Dedifferentiated amniotic fluid mesenchymal stem cell (primary cell): ENCODE results near the gene CAMK2A.

Experiments
- DNase-seq: peaks from one replicate; pipeline ENCODE4 v3.0.0-alpha.2; 2016; ENCODE audit errors: extremely low spot score

Gene CAMK2A

DNA sequence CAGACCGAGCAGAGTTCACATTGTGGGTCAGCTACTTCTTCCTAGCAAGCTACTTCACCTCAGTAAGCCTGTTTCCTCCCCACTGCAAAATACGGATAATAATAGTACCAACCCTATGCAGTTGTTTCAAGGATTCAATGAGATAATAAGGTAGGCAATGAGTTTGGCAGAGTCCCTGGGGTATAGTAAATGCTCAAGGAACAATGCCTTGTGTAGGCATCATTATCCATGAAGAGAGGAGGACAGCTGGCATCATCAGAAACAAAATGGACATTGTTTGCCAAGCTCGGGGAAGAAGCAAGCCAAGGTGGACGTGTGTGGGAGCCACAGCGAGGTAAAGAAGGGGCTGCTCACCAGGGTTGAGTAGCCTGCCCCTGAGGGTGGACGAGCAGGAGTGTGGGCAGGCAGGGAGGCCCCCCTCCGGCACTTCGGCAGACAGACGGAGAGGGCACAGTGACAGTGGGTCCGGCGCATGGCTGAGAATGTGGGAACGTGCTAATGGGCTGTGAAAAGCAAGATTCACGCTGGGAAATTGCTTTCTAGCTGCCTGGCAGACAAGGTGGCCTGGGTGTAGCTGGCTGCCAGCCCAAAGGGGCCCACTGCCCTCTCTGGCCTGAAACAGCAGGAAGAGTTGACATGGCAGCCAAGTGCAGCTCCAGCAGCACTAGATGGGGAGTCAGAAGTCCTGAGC is 10.1 kb downstream of the CAMK2A start:
- DNase-seq, result no peak

DNA sequence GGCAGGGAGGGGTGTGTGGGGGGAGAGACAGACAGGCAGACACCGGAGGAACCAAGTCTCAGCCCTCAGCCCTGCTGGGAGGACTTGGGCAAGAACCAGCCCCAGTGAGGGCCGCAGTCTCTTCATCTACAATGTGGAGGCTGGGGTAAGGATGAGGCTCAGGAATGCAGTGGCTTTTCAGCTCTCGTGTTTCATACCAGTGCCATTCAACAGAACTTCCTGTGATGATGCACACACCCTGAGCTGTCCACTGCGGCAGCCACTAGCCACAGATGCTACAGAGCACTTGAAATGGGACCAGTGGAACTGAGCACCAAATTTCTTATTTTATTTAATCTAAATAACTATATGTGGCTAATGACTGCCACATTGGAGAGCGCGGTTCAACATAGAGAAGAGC is 10.7 kb downstream of the CAMK2A start:
- peak; percentile 44 for DNase-seq

DNA sequence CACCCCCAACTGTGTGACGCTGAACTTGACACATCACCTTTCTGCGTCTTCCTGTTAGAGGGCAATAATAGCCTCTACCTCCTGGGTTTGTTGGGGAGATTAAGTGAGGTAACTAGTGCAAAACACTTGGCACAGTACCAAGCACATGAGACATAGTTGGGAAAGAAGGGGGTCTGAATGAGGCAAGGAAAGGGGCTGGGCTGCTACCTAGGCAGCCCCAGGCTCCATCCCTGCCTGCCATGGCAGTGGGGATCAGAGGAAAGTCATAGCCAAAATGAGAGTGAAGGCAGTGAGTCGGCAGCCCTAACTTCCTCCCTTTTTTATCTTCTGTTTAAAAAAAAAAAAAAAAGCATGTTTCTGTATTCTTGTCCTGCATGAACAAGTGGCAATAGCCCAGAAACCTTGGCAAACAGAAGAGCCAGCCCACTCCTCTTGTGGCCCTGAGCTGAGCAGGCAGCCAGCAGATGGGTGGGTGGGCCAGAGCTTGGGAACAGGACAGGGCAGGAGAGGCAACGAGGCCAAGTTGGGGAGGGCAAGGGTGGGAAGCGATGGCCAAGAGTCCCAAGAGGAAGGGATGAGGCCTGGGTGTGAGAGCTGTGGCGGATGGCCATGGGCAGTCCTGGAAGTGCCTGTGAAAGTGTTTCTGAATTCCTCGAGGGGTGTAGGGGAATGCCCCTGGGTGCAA is 11.4 kb downstream of the CAMK2A start:
- no peak for DNase-seq

DNA sequence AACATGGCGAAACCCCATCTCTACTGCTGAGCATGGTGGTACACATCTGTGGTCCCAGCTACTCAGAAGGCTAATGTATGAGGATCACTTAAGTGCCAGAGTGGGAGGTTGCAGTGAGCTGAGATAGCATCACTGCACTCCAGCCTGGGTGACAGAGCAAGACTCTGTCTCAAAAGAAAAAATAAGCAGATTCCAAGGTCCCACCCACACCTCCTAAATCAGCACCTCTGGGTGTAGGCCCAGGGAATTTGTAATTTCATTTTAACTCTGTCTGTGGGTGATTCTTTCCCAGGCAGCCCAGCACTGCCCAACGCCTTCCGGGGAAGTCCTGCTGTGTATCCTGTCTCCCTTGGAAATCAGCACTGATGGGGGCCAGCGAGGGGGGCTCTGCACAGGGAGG is 12.5 kb downstream of the CAMK2A start:
- DNase-seq, result no peak

DNA sequence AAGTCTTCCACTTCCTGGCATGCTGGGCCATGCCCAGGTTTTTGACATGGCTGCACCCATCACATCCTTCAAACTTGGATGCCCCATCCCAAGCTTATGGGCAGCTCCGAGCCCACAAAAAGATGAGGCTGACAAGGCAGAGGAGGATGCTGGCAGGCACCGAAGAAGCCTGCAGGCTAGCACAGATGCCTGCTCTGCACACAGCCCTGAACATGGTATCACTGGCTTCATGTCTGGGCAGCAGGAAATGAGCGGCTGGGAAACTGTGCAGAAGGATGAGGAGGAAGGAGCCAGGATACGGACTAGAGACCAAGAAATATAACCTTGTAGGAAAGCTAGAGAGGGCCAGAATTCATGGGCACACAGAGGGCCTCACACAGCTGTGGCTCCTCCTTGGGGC is 14.8 kb downstream of the CAMK2A start:
- no peak for DNase-seq

DNA sequence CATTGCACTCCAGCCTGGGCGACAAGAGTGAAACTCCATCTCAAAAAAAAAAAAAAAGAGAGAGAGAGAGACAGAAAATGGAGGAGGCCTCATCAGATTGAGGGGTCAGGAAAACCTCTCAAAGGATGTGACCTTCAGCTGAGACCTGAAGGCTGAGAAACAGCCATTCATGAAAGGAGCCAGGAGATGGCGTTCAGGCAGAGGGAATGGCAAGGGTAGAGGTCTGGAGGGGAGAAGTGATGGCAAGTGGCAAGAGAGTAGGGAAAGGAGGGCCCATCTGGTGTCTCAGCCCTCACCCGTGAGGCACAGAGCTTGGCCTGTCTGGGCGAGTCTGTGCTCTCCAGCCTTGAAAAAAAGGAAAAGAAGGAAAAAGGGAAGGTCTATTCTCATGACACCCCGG is 17.0 kb downstream of the CAMK2A start:
- DNase-seq, result no peak

DNA sequence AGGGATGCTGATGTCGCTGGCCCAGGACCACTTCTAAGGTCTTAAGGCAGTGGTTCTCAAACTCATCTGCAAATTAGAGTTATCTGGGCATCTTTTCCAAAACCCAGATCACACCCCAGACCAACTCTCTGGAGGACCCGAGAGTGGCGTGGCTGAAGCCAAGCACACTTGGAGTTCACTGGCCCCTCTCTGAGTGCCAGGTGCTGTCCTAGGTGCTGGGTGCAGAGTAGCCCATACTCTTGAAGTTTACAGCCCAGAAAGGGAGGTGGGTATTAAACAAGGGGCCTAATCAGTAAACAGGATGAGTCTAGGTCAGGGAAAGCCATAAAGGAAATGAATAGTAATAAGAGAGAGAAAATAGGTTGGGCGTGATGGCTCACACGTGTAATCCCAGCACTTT is 17.6 kb downstream of the CAMK2A start:
- DNase-seq, result no peak

DNA sequence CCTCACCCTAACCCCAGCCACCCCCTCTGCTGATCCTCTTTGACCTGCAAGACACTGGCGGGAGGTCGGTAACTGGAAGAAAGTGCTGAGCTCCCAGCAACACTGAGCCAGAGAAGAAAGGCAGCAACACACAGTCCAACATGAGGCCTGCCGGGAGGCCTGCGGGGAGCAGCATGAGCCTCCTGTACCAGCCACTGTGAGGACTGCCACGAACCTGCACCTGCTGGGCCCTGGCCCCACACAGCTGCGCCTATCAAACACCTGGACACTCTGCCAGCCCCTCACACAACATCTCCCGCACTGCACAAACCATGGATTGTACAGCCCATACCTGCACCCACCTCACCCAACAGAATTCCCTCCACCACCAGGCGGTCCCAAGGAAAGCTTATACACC is 18.3 kb downstream of the CAMK2A start:
- DNase-seq, result no peak

DNA sequence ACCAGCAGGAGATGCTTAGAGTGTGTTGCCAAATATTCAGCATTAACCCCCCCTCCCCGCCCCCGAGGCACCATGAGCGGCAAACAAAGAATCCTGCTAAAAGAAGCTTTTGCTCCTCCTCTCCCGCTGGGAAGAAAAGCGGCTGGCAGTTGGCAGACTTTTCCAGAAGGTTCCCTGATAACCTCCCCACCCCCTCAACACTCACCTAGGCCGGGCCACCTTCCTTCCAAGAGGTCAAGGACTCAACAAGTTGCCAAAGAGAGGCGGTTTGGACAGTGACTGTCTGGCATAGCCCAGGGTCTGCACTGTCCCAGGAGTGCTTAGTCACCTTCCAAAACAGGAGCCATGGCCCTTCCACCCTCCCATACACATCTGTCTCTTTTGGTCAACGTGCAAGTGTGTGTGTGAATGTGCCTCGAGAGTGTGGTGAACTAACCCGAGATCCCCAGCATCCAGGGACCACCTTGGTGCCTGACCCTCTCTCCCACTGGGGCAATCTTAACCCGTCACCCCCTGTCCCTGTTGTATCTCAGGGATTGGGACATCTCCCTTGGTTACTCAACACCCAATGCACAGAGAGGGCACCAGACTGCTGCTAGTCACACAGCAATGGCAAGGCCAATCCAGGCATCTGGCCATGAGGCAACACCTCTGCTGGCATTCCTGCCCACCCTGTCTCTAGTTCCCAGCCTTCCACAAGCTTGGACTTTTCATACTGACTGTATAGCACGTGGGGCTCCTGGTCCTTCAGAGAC is 18.9 kb downstream of the CAMK2A start:
- no peak for DNase-seq

DNA sequence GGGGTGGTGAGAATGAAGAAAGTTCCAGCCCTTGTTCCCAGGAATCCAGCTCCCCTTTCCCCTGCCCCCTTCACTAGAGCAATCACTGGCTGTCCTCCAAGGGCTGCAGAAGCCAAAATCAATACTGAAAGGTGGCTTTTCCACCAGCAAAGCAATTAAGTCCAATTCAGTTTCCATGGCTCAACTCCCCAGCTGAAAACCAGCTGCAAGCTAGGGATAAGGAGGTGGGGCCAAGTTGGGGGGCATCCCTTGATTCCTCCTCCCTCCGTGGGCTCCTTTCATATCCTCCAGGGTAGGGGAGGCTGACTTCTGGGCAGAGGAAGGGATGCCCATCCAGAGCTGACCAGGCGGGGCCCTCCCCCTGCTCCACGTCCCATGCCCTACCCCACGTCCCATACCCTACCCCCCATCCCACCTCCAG is 22.7 kb downstream of the CAMK2A start:
- no peak for DNase-seq

DNA sequence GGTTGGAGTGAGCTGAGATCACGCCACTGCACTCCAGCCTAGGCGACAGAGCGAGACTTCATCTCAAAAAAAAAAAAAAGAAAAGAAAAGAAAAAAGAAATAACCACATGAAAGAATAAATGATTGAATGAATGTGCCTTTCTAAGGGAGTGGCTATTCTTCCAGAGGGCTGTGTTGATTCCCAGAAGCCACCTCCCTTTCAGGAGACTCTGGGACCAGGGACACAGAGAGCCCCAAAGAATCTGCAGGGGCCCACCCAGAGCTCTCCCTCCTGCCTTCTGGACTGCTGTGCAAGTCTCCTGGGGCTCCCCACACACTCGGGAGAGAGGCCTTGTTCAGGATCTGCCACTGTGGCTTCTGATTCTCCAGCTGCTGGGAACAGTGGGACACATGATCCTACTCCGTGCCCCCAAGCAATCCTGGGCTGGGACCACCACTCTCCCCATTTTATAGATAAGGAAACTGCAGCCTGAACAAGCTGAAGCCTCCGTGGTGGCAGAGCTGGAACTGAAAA is 23.6 kb downstream of the CAMK2A start:
- DNase-seq, result no peak

DNA sequence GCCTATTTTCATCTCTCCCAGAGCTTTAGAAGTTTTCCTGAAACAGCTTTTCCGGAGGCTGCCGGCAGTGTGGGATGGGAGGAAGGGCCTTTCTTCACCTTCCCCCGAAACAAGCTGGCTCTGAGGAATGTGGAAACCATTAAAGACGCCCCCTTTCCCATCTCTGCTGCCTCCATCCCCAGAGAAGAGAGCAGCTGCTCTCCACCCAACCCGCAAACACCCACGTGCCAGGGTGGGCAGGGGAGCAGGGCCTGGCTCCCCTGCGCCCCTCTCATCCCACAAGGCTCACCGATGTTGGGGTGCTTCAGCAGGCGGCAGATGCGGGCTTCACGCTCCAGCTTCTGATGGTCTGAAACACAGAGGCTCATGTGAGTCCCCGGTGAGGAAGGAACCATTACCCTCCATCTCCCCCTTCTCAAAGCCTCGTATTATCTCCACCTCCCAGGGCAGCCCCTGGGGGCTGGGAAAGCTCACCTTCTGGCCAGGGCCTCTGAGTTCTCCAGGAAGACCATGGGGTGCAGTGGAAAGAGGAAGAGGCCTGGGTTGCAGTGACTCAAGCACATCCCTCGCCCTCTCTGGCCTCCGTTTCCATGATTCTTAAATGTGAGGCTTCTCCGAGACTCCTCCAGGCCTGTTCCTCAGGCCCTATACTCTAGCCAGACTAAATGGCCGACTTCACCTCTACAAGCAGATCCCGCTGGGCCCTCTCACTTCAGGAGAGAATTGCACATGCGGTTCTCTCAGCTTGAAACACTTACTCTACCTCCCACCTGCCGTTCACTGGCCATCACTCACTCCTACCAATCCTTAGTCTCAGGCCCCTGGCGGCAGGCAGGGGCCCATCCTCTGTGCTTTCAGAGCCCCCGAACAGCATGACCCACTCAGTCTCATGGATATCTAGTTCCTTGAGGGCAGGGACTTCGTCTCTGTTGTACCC is 24.6 kb downstream of the CAMK2A start:
- DNase-seq, result no peak

DNA sequence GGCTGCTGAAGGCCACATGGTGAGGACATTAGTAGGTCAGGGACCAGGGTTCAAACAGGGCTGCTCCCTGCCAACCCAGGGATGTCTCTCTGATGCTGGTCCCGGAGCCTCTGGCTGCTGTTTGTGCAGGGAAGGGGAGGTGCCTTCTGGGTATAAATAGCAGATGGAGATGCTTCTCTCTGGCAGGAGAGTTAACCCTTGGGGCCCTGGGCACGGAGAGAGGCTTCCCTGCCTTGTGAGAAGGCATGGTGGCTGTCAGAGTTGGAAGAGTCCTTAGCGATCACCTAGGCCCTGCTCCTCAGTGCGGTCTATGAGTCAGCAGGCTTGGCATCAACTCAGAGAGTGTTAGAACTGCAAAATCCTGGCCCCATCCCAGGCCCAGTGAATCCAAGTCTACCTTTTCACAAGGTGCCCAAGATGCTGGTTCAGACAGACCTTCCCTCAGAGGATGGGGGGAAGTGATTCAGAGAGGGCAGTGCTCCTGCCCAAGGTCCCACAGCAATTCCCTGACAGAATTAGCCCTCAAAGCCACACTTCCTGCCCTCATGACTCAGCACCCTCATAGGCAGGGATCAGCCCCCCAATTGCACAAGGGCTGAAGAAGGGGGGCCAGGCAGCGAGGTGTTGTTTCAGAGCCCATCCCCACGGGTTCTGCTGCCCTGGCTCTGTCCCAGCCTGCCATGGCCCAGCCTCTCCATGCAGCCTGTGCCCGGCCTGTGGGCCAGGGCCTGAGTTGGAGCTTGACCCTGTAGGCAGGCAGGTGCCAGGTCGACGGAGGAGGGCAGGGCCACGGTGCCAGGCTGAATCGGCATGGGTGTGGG is 25.6 kb downstream of the CAMK2A start:
- peak; percentile 55 for DNase-seq

DNA sequence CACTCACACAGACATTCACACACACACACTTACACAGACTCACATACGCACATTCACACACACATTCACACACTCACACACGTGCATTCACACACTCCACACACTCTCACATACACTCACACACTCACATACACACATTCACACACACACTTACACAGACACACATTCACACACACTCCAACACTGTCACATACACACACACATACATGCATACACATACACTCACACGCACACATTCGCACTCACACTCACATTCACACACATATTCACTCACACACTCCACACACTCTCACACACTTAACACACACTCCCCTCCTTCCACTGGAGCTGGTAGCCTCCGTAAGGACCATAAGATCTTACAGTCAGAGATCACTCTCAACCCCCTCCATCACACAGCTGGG is 26.2 kb downstream of the CAMK2A start:
- DNase-seq, result no peak

DNA sequence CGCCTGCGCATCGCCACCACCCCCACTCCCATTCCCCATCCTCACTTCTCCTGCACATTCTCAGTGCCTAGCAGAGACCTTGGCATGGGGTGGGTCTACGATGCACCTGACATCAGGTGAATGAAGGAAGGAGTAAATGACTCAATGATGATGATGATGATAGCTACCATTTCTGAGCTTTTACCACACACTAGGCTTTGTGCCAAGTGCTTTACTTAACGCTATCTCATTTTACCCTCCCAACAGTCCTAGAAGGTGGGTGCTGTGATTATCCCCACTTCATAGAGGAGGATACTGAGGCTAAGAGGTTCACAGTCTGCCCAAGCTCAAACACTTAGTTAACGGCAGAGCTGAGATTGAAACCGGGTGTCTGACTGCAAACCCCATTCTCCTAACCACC is 27.1 kb downstream of the CAMK2A start:
- DNase-seq, result no peak

DNA sequence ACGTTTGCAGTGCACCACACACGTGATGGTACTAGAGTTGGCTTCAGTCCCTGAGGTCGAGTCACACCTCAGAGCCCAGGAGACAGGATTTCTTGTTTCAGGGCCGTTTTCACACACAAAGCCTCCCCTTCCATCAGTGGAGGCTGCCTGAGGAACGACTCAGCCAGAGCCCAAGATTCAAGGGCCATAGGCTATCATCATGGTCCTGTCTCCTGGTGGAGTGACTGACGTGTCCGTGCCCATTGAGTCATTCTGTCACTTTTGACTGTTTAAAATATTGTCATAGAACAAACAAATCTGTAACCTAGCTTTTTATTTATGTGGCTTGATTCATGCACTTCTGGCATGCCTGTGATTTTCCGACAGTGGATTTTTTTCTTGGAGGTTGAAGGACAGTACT is 28.3 kb downstream of the CAMK2A start:
- DNase-seq, result no peak

DNA sequence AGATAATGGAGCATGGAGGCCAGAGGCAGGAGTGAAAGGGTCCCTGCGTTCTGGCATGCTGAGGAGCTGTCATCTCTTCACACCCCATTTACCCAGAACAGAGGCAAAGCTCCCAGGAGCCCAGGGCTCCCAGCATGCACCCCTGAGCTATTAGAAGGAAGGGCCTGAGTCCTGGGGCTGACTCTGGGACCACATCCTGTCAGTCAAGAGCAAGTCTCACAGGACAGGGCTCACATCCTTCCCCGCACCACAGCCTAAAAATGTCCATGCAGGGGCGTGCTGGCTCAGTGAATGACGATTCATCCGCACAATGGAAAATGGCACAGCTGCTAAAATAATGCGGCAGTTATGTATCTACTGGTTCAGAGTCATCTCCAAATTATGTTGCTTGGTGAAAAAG is 31.4 kb downstream of the CAMK2A start:
- DNase-seq, result no peak

DNA sequence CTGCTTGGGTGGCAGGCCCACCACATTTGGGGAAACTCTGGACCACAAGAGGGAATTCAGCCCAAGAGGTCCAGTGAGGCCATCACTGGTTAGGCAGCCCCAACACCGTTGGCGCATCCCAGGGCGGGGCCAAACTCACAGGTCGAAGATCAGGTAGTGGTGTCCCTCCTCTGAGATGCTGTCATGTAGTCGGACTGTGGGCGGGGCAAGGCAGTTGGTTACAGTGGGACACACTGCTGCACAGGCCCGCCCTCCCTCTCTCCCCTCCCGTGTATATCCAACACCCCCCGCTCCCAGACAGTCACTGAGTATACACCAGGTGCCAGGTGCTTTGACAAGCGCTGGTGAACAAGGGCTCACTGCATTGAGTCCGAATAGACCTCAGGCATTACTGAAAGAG is 32.1 kb downstream of the CAMK2A start:
- no peak for DNase-seq

DNA sequence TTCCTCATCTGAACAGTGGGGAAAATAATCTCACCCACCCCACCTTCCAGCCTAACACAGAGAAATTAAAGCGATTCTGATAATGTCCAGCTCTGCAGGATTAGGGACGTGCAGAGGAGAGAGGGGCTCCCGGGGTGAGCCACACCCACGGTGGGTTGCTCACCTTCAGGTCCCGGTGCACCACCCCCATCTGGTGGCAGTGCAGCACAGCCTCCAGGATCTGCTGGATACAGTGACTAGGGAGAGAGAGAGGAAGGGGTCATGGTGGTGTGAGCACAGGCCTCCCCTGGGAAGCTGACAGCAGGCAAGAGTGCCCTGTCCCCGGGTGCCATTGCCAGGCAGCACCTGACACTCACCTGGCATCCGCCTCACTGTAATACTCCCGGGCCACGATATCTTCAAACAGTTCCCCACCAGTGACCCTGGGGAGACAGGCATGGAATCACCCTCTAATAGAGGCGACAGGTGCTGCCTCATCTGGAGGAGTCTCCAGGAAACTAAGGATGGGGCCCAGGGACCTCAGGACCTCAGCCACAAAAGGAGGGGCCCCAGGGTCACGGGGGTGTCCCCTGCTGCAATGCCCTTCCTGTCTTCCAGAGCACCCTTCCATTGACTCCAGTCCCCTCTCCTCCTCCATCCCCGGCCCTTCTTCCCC is 33.0 kb downstream of the CAMK2A start:
- DNase-seq, result no peak

DNA sequence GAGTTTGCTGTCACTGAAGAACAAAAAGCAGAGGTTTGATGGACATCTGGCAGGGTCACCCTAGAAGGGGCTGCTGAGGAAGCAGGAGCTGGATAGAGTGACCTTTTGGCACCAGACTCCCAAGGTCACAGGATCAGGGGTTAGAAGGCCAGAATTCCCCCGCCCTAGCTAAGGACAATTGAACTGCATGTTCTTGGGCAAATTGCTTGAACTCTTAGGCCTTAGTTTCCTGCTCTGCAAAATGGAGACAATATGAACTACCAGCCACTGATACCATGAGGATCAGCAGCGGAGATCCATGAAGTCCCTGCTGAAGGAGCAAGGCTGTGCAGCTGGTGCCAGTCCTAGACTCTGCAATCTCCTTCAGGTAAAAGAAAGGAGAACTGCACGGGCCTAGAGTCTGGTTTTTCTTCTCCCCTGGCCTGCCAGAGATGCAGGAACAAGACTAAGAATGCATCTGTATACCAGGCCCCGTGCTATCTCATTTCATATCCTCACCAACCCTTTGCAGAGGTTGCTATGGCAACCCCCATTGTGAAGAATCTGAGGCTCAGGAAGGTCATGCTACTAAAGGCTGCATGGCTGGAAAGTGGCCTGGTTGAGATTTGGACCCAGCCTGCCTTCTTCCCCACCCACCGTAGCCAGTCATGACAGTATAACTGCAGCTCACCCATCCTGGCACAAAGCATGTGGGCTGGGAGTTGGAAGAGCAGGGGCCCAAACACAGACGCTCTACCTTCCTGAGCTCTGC is 33.7 kb downstream of the CAMK2A start:
- no peak for DNase-seq
